ENCODE results near the gene RBM38.
"Not testable (repeated sequence)": the region's sequence is repeated elsewhere in the genome, so short reads cannot be mapped to it uniquely, and the experiment has no call there.

Gene RBM38

GRCh38 chr20:57390604-57391438, at the start of gene RBM38:
TSS of gene RBM38 (plus strand) at chr20:57391396. CDS start at chr20:57391582, 186 bp downstream.
- DNase-seq (ENCODE audit: low spot score) = peak; percentile 87

GRCh38 chr20:57341663-57342062, 49.5 kb upstream of the RBM38 start:
- no peak for DNase-seq (ENCODE audit: low spot score)

GRCh38 chr20:57342829-57343228, 48.4 kb upstream of the RBM38 start:
- DNase-seq (ENCODE audit: low spot score) = no peak

- peak; percentile 63 for DNase-seq (ENCODE audit: low spot score)
Measured at GRCh38 chr20:57346477-57346876, 44.7 kb upstream of the RBM38 start.

GRCh38 chr20:57347393-57347792, 43.8 kb upstream of the RBM38 start:
- no peak for DNase-seq (ENCODE audit: low spot score)

- not testable (repeated sequence) for DNase-seq (ENCODE audit: low spot score)
Measured at GRCh38 chr20:57348200-57348921, 42.8 kb upstream of the RBM38 start.

GRCh38 chr20:57348922-57349574, 42.1 kb upstream of the RBM38 start:
- DNase-seq (ENCODE audit: low spot score) = not testable (repeated sequence)

- no peak for DNase-seq (ENCODE audit: low spot score)
Measured at GRCh38 chr20:57350081-57350710, 41.0 kb upstream of the RBM38 start.

- not testable (repeated sequence) for DNase-seq (ENCODE audit: low spot score)
Measured at GRCh38 chr20:57350726-57351041, 40.5 kb upstream of the RBM38 start.

GRCh38 chr20:57351042-57351783, 40.0 kb upstream of the RBM38 start, which contains the start of gene RAE1:
TSS of gene RAE1 (plus strand) at chr20:57351255. CDS start at chr20:57354039, 2,784 bp downstream.
- peak; percentile 86 for DNase-seq (ENCODE audit: low spot score)

- DNase-seq (ENCODE audit: low spot score) = no peak
Measured at GRCh38 chr20:57352305-57352704, 38.9 kb upstream of the RBM38 start.

- no peak for DNase-seq (ENCODE audit: low spot score)
Measured at GRCh38 chr20:57353351-57353750, 37.8 kb upstream of the RBM38 start.

GRCh38 chr20:57361517-57361916, 29.7 kb upstream of the RBM38 start:
- DNase-seq (ENCODE audit: low spot score) = no peak

- DNase-seq (ENCODE audit: low spot score) = no peak
Measured at GRCh38 chr20:57364451-57364850, 26.7 kb upstream of the RBM38 start.

- DNase-seq (ENCODE audit: low spot score) = no peak
Measured at GRCh38 chr20:57369596-57369995, 21.6 kb upstream of the RBM38 start.

- no peak for DNase-seq (ENCODE audit: low spot score)
Measured at GRCh38 chr20:57370316-57370715, 20.9 kb upstream of the RBM38 start.

GRCh38 chr20:57371363-57371762, 19.8 kb upstream of the RBM38 start:
- no peak for DNase-seq (ENCODE audit: low spot score)

GRCh38 chr20:57372157-57372556, 19.0 kb upstream of the RBM38 start:
- no peak for DNase-seq (ENCODE audit: low spot score)

GRCh38 chr20:57372581-57373350, 18.4 kb upstream of the RBM38 start:
- DNase-seq (ENCODE audit: low spot score) = no peak

GRCh38 chr20:57374343-57374930, 16.8 kb upstream of the RBM38 start:
- no peak for DNase-seq (ENCODE audit: low spot score)

Measured in hematopoietic multipotent progenitor cell treated with erythropoietin and hydrocortisone succinate and interleukin-3 and kit ligand, for 17 days (in vitro differentiated cells).